ENCODE measurements around the gene PDZK1.
"Not testable (repeated sequence)": the region's sequence is repeated elsewhere in the genome, so short reads cannot be mapped to it uniquely, and the experiment has no call there.

PDZK1 gene

GRCh38 chr1:145707183-145707867, at the start of gene PDZK1:
TSS of gene PDZK1 (minus strand) at chr1:145707368. CDS start at chr1:145688021, 19,347 bp downstream.
- no peak for DNase-seq (ENCODE audit: low spot score)

- peak; percentile 68 for DNase-seq (ENCODE audit: low spot score)
Measured at GRCh38 chr1:145751491-145752037, 44.4 kb upstream of the PDZK1 start.

- no peak for DNase-seq (ENCODE audit: low spot score)
Measured at GRCh38 chr1:145750426-145750825, 43.3 kb upstream of the PDZK1 start.

GRCh38 chr1:145747398-145748247, 40.5 kb upstream of the PDZK1 start:
- no peak for DNase-seq (ENCODE audit: low spot score)

- no peak for DNase-seq (ENCODE audit: low spot score)
Measured at GRCh38 chr1:145740269-145740668, 33.1 kb upstream of the PDZK1 start.

GRCh38 chr1:145736191-145736590, 29.0 kb upstream of the PDZK1 start:
- DNase-seq (ENCODE audit: low spot score) = no peak

GRCh38 chr1:145730900-145731299, 23.7 kb upstream of the PDZK1 start:
- DNase-seq (ENCODE audit: low spot score) = no peak

- DNase-seq (ENCODE audit: low spot score) = no peak
Measured at GRCh38 chr1:145730467-145730866, 23.3 kb upstream of the PDZK1 start.

GRCh38 chr1:145729666-145730436, 22.7 kb upstream of the PDZK1 start:
- DNase-seq (ENCODE audit: low spot score) = no peak

GRCh38 chr1:145729196-145729595, 22.0 kb upstream of the PDZK1 start:
- no peak for DNase-seq (ENCODE audit: low spot score)

GRCh38 chr1:145726193-145726592, 19.0 kb upstream of the PDZK1 start:
- DNase-seq (ENCODE audit: low spot score) = not testable (repeated sequence)

GRCh38 chr1:145720878-145721671, 13.9 kb upstream of the PDZK1 start:
- peak; percentile 31 for DNase-seq (ENCODE audit: low spot score)

- no peak for DNase-seq (ENCODE audit: low spot score)
Measured at GRCh38 chr1:145720556-145720877, 13.3 kb upstream of the PDZK1 start.

GRCh38 chr1:145719230-145720079, 12.3 kb upstream of the PDZK1 start, which contains the start of gene CD160:
TSS of gene CD160 (plus strand) at chr1:145719499. CDS start at chr1:145728328, 8,829 bp downstream.
- no peak for DNase-seq (ENCODE audit: low spot score)

GRCh38 chr1:145718465-145718864, 11.3 kb upstream of the PDZK1 start:
- DNase-seq (ENCODE audit: low spot score) = not testable (repeated sequence)

GRCh38 chr1:145717833-145718232, 10.7 kb upstream of the PDZK1 start:
- DNase-seq (ENCODE audit: low spot score) = no peak

- DNase-seq (ENCODE audit: low spot score) = no peak
Measured at GRCh38 chr1:145716641-145717345, 9.6 kb upstream of the PDZK1 start.

GRCh38 chr1:145714524-145715111, 7.5 kb upstream of the PDZK1 start:
- DNase-seq (ENCODE audit: low spot score) = no peak

- DNase-seq (ENCODE audit: low spot score) = no peak
Measured at GRCh38 chr1:145711213-145711651, 4.1 kb upstream of the PDZK1 start.

Data from pons (tissue), 1 donor.